Thoracic aorta (tissue), 2 donors: ENCODE data around the gene HRC. TPM values are rescaled to one million over a fixed set of nuclear protein-coding genes. Genes with fewer than 3 reads are reported as not detected.

Experiments
- ATAC-seq: fragments of 150-250 bp; one replicate; pipeline ENCODE4 v1.8.0; 2017; ENCODE audit warnings: low read depth; ENCODE audit not compliant: insufficient number of reproducible peaks, low FRiP score
- DNase-seq: peaks from one replicate; pipeline ENCODE4 v3.0.0-alpha.2; 2020; ENCODE audit warnings: low spot score
- H3K27ac ChIP-seq, 2 donors: fragments of 200-600 bp; sonication (generic); 1 replicate in 1 of 2; 2 replicates in 1 of 2; pipeline ENCODE4 v1.5.1; 2016; ENCODE audit warnings: mild to moderate bottlenecking in 2 of 2, moderate library complexity in 2 of 2
- H3K27me3 ChIP-seq: fragments of 200-600 bp; sonication (generic); replicated peaks from 2 replicates; pipeline ENCODE4 v1.6.0; 2016; ENCODE audit warnings: mild to moderate bottlenecking; ENCODE audit not compliant: insufficient read depth
- H3K36me3 ChIP-seq: fragments of 200-600 bp; sonication (generic); one replicate; pipeline ENCODE4 v1.5.1; 2016
- H3K4me1 ChIP-seq, 2 donors: fragments of 200-600 bp; sonication (generic); 1 replicate in 1 of 2; 2 replicates in 1 of 2; pipeline versions ENCODE4 v1.5.1 to v1.6.0; 2016; ENCODE audit warnings: low read depth in 2 of 2, mild to moderate bottlenecking in 1 of 2; ENCODE audit not compliant: control insufficient read depth in 1 of 2
- H3K4me3 ChIP-seq: fragments of 200-600 bp; sonication (generic); 2 replicates; pipeline ENCODE4 v1.5.1; 2016; ENCODE audit warnings: mild to moderate bottlenecking
- H3K9me3 ChIP-seq: fragments of 200-600 bp; sonication (generic); 2 replicates; pipeline ENCODE4 v1.5.1; 2016
- total RNA-seq, 2 donors: library from RNA; depleted of rRNA; stranded (reverse); fragments of >200 nt; gene quantifications; one replicate each; pipeline versions ENCODE4 v1.1.0 to v1.2.3, GENCODE V29; 2016
- TF ChIP-seq, protein P1 (sequence below): fragments of 200-600 bp; sonication (generic); IDR thresholded peaks from one replicate; pipeline ENCODE4 v1.5.1; 2019; ENCODE audit warnings: antibody characterized with exemption

Gene HRC
- total RNA-seq, 2 donors from 2014 or later, result 2.2 to 6.5 TPM

DNA sequence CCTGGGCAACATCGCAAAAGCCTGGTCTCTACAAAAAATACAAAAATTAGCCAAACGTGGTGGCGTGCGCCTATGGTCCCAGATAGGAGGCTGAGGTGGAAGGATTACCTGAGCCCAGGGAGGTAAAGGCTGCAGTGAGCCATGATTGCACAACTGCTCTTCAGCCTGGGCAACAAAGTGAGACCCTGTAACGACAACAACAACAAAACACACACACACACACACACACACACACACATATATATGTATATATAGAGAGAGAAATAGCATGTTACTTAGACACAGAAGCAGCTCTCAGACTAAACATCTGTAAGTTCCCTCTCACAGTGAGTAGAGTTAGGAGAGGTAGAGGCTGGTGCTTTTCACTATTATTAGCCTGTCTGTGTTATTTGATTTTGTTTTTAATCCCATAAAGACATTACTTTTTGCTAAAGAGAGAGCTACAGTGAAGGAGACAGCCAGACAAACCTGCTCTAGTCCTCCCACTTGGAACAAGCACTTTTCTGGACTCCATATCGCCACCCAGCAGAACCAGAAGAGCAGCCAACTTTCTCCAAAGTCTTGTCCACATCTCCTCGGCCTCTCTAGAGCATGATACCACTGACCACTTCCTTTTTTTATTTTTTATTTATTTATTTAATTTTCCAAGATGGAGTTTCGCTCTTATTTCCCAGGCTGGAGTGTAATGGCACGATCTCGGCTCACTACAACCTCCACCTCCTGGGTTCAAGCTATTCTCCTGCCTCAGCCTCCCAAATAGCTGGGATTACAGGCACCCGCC lies 43.8 kb downstream of the HRC start:
- no peak for DNase-seq
- H3K9me3 ChIP-seq, result no peaks in the 10 kb centered on the region
- TF ChIP-seq, protein P1, sequence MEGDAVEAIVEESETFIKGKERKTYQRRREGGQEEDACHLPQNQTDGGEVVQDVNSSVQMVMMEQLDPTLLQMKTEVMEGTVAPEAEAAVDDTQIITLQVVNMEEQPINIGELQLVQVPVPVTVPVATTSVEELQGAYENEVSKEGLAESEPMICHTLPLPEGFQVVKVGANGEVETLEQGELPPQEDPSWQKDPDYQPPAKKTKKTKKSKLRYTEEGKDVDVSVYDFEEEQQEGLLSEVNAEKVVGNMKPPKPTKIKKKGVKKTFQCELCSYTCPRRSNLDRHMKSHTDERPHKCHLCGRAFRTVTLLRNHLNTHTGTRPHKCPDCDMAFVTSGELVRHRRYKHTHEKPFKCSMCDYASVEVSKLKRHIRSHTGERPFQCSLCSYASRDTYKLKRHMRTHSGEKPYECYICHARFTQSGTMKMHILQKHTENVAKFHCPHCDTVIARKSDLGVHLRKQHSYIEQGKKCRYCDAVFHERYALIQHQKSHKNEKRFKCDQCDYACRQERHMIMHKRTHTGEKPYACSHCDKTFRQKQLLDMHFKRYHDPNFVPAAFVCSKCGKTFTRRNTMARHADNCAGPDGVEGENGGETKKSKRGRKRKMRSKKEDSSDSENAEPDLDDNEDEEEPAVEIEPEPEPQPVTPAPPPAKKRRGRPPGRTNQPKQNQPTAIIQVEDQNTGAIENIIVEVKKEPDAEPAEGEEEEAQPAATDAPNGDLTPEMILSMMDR, result no peak
- no peaks in the 10 kb centered on the region for H3K27me3 ChIP-seq
- H3K36me3 ChIP-seq, result peaks cover 19% of the 10 kb centered on the region
- peaks cover 10 to 30% of the 10 kb centered on the region in 2 donors for H3K4me1 ChIP-seq
- no peak overlapping the region for H3K4me3 ChIP-seq
- ATAC-seq, result no peak
- peak overlapping the region in 1 of 2 donors; percentile 36 for H3K27ac ChIP-seq

DNA sequence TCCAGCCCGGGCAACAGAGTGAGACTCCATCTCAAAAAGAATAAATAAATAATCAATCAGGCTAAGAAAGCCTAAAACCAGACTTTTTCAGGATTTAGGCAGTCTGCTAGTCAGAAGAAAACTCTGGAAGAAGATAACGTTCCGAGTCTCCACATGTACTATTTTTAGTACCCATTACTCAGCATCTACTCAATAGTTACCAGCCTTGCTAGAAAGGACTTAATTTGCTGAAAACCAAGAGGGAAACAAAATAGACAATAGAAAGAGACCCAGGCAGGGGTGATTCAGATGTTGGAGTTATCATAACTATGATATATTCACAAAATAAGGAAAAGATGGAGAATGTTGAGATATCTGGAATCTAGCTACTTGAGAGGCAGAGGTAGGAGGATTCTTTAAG lies 44.6 kb downstream of the HRC start:
- Histone ChIP-seq H3K36me3 (peaks cover 26% of the 10 kb centered on the region), H3K4me3 (no peak overlapping the region), H3K27ac (peak overlapping the region in 1 of 2 donors; percentile 36), H3K27me3 (no peaks in the 10 kb centered on the region), H3K4me1 (peaks cover 10 to 30% of the 10 kb centered on the region in 2 donors), H3K9me3 (no peaks in the 10 kb centered on the region)
- ATAC-seq, result no peak
- TF ChIP-seq, protein P1, result no peak
- DNase-seq, result no peak

DNA sequence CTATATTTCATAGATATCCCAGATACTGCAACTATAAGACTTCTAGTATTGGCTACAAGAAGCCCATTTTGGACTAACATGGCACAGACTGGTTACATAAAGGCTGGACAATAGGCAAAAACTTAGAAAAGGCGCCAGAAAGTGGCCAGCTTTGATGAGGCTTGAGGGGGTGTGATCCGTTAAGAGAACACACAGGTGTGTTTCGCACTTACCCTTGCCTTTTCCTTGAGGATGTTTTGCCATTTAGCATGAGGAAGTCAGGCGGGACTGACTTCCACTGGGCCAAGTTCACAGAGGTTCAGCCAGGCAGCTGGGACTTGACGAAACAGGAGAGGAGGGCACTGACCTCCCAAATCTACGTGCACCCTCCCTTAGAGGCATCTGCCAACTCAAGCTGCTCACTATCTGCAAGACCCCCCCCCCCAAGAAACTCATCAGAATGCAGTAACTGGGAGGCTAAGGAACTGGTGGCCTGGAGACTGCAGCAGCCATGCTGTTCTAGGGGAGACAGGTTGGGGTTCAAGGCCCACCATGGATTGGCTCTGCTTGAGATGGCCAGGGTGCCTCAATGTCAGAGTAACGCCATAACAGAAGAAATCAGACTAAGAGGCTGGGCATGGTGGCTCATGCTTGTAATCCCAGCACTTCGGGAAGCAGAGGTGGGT lies 45.5 kb downstream of the HRC start:
- Histone ChIP-seq H3K36me3 (peaks cover 35% of the 10 kb centered on the region), H3K27me3 (no peaks in the 10 kb centered on the region), H3K27ac (peak overlapping the region in 1 of 2 donors; percentile 36), H3K4me1 (peaks cover 10 to 23% of the 10 kb centered on the region in 2 donors), H3K4me3 (no peak overlapping the region), H3K9me3 (no peaks in the 10 kb centered on the region)
- ATAC-seq (no peak), DNase-seq (no peak)
- TF ChIP-seq, protein P1, result no peak

DNA sequence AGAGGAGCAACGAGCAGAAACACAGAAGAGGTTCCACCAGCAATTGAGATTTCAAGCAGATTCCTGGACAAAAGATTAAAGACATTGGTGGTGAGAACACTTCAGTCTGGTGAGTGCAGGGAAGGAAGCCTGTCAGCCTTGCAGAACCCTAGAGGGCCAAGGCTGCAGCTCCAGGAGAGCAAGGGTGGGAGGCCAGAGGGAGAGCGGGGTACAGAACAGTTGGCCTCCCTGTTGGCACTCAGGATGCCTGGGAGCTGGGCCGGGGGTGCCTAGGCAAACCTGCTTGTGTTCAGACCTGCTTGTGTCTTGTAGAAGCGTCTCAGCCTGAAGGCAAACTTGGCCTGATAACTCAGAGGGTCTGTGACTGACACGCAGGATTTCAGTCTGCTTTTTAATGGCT lies 46.1 kb downstream of the HRC start:
- no peaks in the 10 kb centered on the region for H3K9me3 ChIP-seq
- TF ChIP-seq, protein P1, result no peak
- no peak for DNase-seq
- no peak overlapping the region for H3K4me3 ChIP-seq
- H3K36me3 ChIP-seq, result peaks cover 38% of the 10 kb centered on the region
- no peaks in the 10 kb centered on the region for H3K27me3 ChIP-seq
- no peak for ATAC-seq
- H3K27ac ChIP-seq, result no peak overlapping the region
- H3K4me1 ChIP-seq, result peaks cover 10 to 22% of the 10 kb centered on the region in 2 donors

DNA sequence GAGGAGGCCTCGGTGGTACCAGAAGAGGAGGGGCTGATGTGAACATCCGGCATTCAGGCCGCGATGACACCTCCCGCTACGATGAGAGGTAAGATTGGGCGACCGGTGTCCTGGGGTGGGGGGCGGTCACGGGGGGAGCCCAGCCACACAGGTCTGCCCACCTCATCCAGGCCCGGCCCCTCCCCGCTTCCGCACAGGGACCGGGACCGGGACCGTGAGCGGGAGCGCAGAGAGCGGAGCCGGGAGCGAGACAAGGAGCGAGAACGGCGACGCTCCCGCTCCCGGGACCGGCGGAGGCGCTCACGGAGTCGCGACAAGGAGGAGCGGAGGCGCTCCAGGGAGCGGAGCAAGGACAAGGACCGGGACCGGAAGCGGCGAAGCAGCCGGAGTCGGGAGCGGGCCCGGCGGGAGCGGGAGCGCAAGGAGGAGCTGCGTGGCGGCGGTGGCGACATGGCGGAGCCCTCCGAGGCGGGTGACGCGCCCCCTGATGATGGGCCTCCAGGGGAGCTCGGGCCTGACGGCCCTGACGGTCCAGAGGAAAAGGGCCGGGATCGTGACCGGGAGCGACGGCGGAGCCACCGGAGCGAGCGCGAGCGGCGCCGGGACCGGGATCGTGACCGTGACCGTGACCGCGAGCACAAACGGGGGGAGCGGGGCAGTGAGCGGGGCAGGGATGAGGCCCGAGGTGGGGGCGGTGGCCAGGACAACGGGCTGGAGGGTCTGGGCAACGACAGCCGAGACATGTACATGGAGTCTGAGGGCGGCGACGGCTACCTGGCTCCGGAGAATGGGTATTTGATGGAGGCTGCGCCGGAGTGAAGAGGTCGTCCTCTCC lies 47.4 kb downstream of the HRC start:
- Histone ChIP-seq H3K27me3 (no peaks in the 10 kb centered on the region), H3K9me3 (no peaks in the 10 kb centered on the region), H3K27ac (no peak overlapping the region), H3K4me1 (peaks cover 6 to 17% of the 10 kb centered on the region in 2 donors), H3K36me3 (peaks cover 43% of the 10 kb centered on the region), H3K4me3 (no peak overlapping the region)
- TF ChIP-seq, protein P1, result no peak
- no peak for ATAC-seq
- DNase-seq, result no peak
